HG02981 (cell line): ENCODE results near the gene KRTAP5-11.
"Not testable (repeated sequence)": the region's sequence is repeated elsewhere in the genome, so short reads cannot be mapped to it uniquely, and the experiment has no call there.

Experiments
- ATAC-seq: cut with Tn5 transposase; IDR thresholded peaks from one replicate; pipeline ENCODE4 v1.9.1; 2021; ENCODE audit warnings: mild to moderate bottlenecking, moderate library complexity; ENCODE audit not compliant: unreplicated experiment

Gene KRTAP5-11

DNA sequence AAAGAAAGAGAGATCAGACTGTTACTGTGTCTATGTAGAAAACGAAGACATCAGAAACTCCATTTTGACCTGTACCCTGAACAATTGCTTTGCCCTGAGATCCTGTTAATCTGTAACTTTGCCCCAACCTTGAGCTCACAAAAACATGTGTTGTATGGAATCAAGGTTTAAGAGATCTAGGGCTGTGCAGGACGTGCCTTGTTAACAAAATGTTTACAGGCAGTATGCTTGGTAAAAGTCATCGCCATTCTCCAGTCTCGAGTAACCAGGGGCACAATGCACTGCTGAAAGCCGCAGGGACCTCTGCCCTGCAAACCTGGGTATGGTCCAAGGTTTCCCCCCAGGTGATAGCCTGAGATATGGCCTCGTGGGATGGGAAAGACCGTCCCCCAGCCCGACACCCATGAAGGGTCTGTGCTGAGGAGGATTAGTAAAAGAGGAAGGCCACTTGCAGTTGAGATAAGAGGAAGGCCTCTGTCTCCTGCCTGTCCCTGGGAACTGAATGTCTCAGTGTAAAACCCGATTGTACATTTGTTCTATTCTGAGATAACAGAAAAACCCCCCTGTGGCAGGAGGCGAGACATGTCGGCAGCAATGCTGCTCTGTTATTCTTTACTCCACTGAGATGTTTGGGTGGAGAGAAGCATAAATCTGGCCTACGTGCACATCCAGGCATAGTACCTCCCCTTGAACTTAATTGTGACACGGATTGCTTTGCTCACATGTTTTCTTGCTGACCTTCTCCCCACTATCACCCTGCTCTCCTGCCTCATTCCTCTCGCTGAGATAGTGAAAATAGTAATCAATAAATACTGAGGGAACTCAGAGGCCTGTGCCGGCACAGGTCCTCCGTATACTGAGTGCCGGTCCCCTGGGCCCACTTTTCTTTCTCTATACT, 47.7 kb downstream of the KRTAP5-11 start:
- not testable (repeated sequence) for ATAC-seq

DNA sequence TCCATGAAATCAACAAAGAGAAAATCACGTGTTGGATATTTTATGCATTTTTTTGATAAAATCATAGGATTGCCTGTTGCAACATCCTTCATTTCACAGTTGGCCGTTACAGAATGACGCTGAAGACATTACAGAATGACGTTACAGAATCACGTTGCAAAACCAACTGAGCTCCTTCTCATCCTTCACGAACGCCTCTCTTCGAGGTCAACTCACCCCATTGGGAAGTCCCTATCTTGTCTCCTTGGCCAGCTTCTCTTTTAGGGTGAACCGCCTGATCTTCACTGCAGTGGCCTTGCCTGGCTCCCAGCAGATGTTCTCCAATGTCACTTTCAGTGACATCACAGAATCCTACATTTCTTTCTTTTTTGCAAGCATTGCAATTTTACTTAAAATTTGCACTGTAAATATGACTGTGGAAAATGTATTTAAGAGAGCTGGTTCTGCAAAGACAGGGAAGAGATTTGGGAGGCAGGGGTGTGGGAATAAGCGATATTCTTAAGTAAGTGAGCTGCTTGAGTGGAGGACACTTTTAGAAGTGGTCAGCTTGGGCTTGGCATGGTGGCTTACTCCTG, 50.6 kb downstream of the KRTAP5-11 start:
- ATAC-seq: no peak
